WTC11 (cell line): ENCODE data around the gene CALHM5. TPM values are rescaled to one million over a fixed set of nuclear protein-coding genes. Genes with fewer than 3 reads are reported as not detected.

Source experiments
- AFF4 ChIP-seq: sonication (generic); formaldehyde crosslinking; IDR thresholded peaks from 2 replicates; pipeline ENCODE4 v1.8.1; 2023; ENCODE audit warnings: mild to moderate bottlenecking, missing genetic modification reagents, borderline replicate concordance
- ATF1 ChIP-seq: sonication (generic); formaldehyde crosslinking; IDR thresholded peaks from 2 replicates; pipeline ENCODE4 v1.8.1; 2023; ENCODE audit warnings: mild to moderate bottlenecking, moderate library complexity, missing genetic modification reagents
- FOXK1 ChIP-seq: sonication (generic); formaldehyde crosslinking; IDR thresholded peaks from 2 replicates; pipeline ENCODE4 v1.8.0; 2022; ENCODE audit warnings: mild to moderate bottlenecking, moderate library complexity, missing genetic modification reagents
- FOXP4 ChIP-seq: sonication (generic); formaldehyde crosslinking; IDR thresholded peaks from 2 replicates; pipeline ENCODE4 v1.8.0; 2022; ENCODE audit warnings: mild to moderate bottlenecking, missing genetic modification reagents
- IRF2 ChIP-seq: sonication (generic); formaldehyde crosslinking; IDR thresholded peaks from 2 replicates; pipeline ENCODE4 v1.8.0; 2022; ENCODE audit warnings: low read depth, missing genetic modification reagents, borderline replicate concordance
- NR1H2 ChIP-seq: sonication (generic); formaldehyde crosslinking; IDR thresholded peaks from 2 replicates; pipeline ENCODE4 v1.9.0; 2021; ENCODE audit warnings: mild to moderate bottlenecking, moderate library complexity, missing genetic modification reagents
- NR2C2 ChIP-seq: sonication (generic); formaldehyde crosslinking; IDR thresholded peaks from 2 replicates; pipeline ENCODE4 v1.8.0; 2022; ENCODE audit warnings: mild to moderate bottlenecking, missing genetic modification reagents
- PRDM15 ChIP-seq: sonication (generic); formaldehyde crosslinking; IDR thresholded peaks from 2 replicates; pipeline ENCODE4 v1.8.0; 2022; ENCODE audit warnings: missing genetic modification reagents
- TCF7 ChIP-seq: sonication (generic); formaldehyde crosslinking; IDR thresholded peaks from 2 replicates; pipeline ENCODE4 v1.8.0; 2022; ENCODE audit warnings: mild to moderate bottlenecking, low read depth, missing genetic modification reagents, moderate library complexity
- ZBTB43 ChIP-seq: sonication (generic); formaldehyde crosslinking; IDR thresholded peaks from 2 replicates; pipeline ENCODE4 v1.8.1; 2023; ENCODE audit warnings: mild to moderate bottlenecking, missing genetic modification reagents
- ZNF532 ChIP-seq: fragments of 250-450 bp; sonication (Bioruptor Pico); IDR thresholded peaks from 2 replicates; pipeline ENCODE4 v1.9.0; 2021; ENCODE audit warnings: mild to moderate bottlenecking, borderline replicate concordance
- total RNA-seq: library from RNA; stranded (reverse); gene quantifications from 3 replicates; pipeline ENCODE4 v1.2.3, GENCODE V29; 2021
- TF ChIP-seq, protein P1 (sequence below): fragments of 250-450 bp; sonication (Bioruptor Pico); conservative IDR thresholded peaks from 2 replicates; pipeline ENCODE4 v1.9.0; 2021; ENCODE audit warnings: mild to moderate bottlenecking
- TF ChIP-seq, protein P2 (sequence below): sonication (generic); formaldehyde crosslinking; IDR thresholded peaks from 2 replicates; pipeline ENCODE4 v1.8.0; 2023; ENCODE audit warnings: missing genetic modification reagents, mild to moderate bottlenecking, borderline replicate concordance

The CALHM5 gene
- total RNA-seq, 1 experiment from 2014 or later, result 0.09 TPM

- peak; percentile 58; the same call in 1 of the 2 replicates for TF ChIP-seq AFF4
- peak; percentile 90 for TF ChIP-seq FOXP4 (CRISPR knock-in tag)
- peak; percentile 92 for TF ChIP-seq FOXK1
- no peak; the same call in 1 of the 2 replicates for TF ChIP-seq ZBTB43 (CRISPR knock-in tag)
- TF ChIP-seq, protein P1, sequence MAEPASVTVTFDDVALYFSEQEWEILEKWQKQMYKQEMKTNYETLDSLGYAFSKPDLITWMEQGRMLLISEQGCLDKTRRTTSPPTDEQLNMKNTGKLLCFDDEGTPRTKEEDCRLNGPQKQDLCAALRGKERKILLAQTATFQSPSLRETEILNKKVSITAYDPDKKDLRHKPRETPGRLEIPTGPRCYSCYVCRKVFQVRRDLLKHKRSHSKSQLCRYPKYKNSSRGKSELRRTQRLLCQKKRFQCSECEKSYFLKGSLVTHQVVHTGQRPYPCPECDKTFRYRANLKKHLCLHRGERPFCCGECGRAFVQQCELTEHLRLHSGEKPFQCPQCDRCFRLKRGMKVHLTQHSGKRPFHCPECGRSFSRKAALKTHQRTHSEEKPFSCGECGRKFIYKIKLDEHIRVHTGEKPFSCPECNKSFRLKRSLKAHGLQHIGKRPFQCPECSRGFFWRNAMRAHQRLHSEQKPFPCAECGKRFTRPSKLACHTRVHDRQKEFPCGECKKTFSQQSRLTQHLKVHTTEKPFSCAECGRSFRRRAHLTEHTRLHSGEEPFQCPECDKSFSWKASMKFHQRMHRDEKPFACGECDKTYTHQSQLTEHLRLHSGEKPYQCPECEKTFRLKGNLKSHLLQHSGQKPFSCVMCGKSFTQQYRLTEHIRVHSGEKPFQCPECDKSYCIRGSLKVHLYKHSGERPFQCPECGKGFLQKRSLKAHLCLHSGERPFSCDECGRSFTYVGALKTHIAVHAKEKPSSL (CRISPR knock-in tag), result no peak
- TF ChIP-seq TCF7 (CRISPR knock-in tag), result no peak
- no peak for TF ChIP-seq NR1H2 (CRISPR knock-in tag)
- TF ChIP-seq NR2C2, result no peak
- no peak for TF ChIP-seq PRDM15 (CRISPR knock-in tag)
- TF ChIP-seq ATF1, result no peak
- TF ChIP-seq, protein P2, sequence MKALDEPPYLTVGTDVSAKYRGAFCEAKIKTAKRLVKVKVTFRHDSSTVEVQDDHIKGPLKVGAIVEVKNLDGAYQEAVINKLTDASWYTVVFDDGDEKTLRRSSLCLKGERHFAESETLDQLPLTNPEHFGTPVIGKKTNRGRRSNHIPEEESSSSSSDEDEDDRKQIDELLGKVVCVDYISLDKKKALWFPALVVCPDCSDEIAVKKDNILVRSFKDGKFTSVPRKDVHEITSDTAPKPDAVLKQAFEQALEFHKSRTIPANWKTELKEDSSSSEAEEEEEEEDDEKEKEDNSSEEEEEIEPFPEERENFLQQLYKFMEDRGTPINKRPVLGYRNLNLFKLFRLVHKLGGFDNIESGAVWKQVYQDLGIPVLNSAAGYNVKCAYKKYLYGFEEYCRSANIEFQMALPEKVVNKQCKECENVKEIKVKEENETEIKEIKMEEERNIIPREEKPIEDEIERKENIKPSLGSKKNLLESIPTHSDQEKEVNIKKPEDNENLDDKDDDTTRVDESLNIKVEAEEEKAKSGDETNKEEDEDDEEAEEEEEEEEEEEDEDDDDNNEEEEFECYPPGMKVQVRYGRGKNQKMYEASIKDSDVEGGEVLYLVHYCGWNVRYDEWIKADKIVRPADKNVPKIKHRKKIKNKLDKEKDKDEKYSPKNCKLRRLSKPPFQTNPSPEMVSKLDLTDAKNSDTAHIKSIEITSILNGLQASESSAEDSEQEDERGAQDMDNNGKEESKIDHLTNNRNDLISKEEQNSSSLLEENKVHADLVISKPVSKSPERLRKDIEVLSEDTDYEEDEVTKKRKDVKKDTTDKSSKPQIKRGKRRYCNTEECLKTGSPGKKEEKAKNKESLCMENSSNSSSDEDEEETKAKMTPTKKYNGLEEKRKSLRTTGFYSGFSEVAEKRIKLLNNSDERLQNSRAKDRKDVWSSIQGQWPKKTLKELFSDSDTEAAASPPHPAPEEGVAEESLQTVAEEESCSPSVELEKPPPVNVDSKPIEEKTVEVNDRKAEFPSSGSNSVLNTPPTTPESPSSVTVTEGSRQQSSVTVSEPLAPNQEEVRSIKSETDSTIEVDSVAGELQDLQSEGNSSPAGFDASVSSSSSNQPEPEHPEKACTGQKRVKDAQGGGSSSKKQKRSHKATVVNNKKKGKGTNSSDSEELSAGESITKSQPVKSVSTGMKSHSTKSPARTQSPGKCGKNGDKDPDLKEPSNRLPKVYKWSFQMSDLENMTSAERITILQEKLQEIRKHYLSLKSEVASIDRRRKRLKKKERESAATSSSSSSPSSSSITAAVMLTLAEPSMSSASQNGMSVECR (CRISPR knock-in tag), result peak; percentile 58; the same call in 1 of the 2 replicates
- no peak for TF ChIP-seq ZNF532
- TF ChIP-seq IRF2, result no peak
These were observed 59.6 kb downstream of the CALHM5 start, which contains the start of gene RWDD1 (continued) for GRCh38 chr6:116570856-116571682.
